Measurements from ENCODE around the gene DNA2. TPM values are rescaled to one million over a fixed set of nuclear protein-coding genes. Genes with fewer than 3 reads are reported as not detected.
A peak's percentile ranks its signal among the peaks of the same experiment; 100 is the strongest.

DNA2 gene
- total RNA-seq, 4 donors from 2014 or later, result 1.8 to 10.5 (median 5.2) TPM

- Histone ChIP-seq H3K4me3 (no peak overlapping the region), H3K36me3 (peaks cover 0 to 88% (median 25%) of the 10 kb centered on the region in 3 donors), H3K4me1 (no peaks in the 10 kb centered on the region), H3K27me3 (no peaks in the 10 kb centered on the region), H3K27ac (no peak overlapping the region), H3K9me3 (no peaks in the 10 kb centered on the region)
- 58 to 68% methylated on average over 2 of the region's 2 CpGs for WGBS, 2 donors
- DNase-seq, result no peak
- TF ChIP-seq CTCF (IDR thresholded peaks at IDR 0.05), result no peak
- TF ChIP-seq POLR2A (IDR thresholded peaks at IDR 0.05), result no peak
- intact Hi-C loops (cut with DNase I), result no loop called here
These were observed 20.3 kb upstream of the DNA2 start for GRCh38 chr10:68492118-68492517.

GRCh38 chr10:68489919-68490318, 18.1 kb upstream of the DNA2 start:
- no peak for DNase-seq
- intact Hi-C loops (cut with DNase I), result no loop called here
- Histone ChIP-seq H3K36me3 (peaks cover 4 to 99% (median 39%) of the 10 kb centered on the region in 3 donors), H3K4me3 (no peak overlapping the region), H3K27me3 (no peaks in the 10 kb centered on the region), H3K4me1 (no peaks in the 10 kb centered on the region), H3K9me3 (no peaks in the 10 kb centered on the region), H3K27ac (no peak overlapping the region)
- 73 to 83% methylated on average over 3 of the region's 3 CpGs for WGBS, 2 donors
- TF ChIP-seq CTCF (IDR thresholded peaks at IDR 0.05) (no peak), POLR2A (IDR thresholded peaks at IDR 0.05) (no peak)

- Histone ChIP-seq H3K4me1 (peaks cover 9 to 22% (median 12%) of the 10 kb centered on the region in 3 donors), H3K27ac (no peak overlapping the region), H3K9me3 (no peaks in the 10 kb centered on the region), H3K27me3 (no peaks in the 10 kb centered on the region), H3K4me3 (no peak overlapping the region), H3K36me3 (no peaks in the 10 kb centered on the region)
- intact Hi-C loops (cut with DNase I), result no loop called here
- TF ChIP-seq CTCF (IDR thresholded peaks at IDR 0.05) (no peak), POLR2A (IDR thresholded peaks at IDR 0.05) (no peak)
- WGBS, 2 donors, result 36 to 53% methylated on average over 3 of the region's 3 CpGs
- DNase-seq, result no peak
These were observed 2.2 kb upstream of the DNA2 start for GRCh38 chr10:68474021-68474420.

- intact Hi-C loops (cut with DNase I), result no loop called here
- H3K9me3 ChIP-seq, result no peaks in the 10 kb centered on the region
- no peak for DNase-seq
- no peaks in the 10 kb centered on the region for H3K36me3 ChIP-seq
- H3K4me3 ChIP-seq, result peak overlapping the region; percentile 57 to 83 (median 63)
- peaks cover 9 to 22% (median 12%) of the 10 kb centered on the region in 3 donors for H3K4me1 ChIP-seq
- no peak for TF ChIP-seq POLR2A (IDR thresholded peaks at IDR 0.05)
- no peak for TF ChIP-seq CTCF (IDR thresholded peaks at IDR 0.05)
- peak overlapping the region; percentile 1 to 86 (median 70) for H3K27ac ChIP-seq
- 1 to 2% methylated on average over 14 of the region's 14 CpGs for WGBS, 2 donors
- no peaks in the 10 kb centered on the region for H3K27me3 ChIP-seq
These were observed 649 bp downstream of the DNA2 start for GRCh38 chr10:68471063-68471585.

GRCh38 chr10:68470300-68470699, 1.5 kb downstream of the DNA2 start:
- no peak for DNase-seq
- H3K9me3 ChIP-seq, result no peaks in the 10 kb centered on the region
- peaks cover 9 to 22% (median 12%) of the 10 kb centered on the region in 3 donors for H3K4me1 ChIP-seq
- H3K27ac ChIP-seq, result no peak overlapping the region
- H3K27me3 ChIP-seq, result no peaks in the 10 kb centered on the region
- 47 to 50% methylated on average over 6 of the region's 6 CpGs for WGBS, 2 donors
- no peak for TF ChIP-seq CTCF (IDR thresholded peaks at IDR 0.05)
- TF ChIP-seq POLR2A (IDR thresholded peaks at IDR 0.05), result no peak
- H3K36me3 ChIP-seq, result no peaks in the 10 kb centered on the region
- peak overlapping the region in 2 of 4 donors; percentile 68 to 83 for H3K4me3 ChIP-seq
- intact Hi-C loops (cut with DNase I), result no loop called here
